Choroid plexus epithelial cell (primary cell): ENCODE data around the gene ARL6IP6.

Source experiments
- DNase-seq: peaks from one replicate; pipeline ENCODE4 v3.0.0-alpha.2; 2010; ENCODE audit warnings: low read depth
- H3K4me3 ChIP-seq: 2 replicates; pipeline ENCODE4 v1.5.1; 2011; ENCODE audit warnings: low read depth, mild to moderate bottlenecking, control low read depth, low read length, moderate library complexity
- TF ChIP-seq, protein P1 (sequence below): conservative IDR thresholded peaks from 2 replicates; pipeline ENCODE4 v1.5.1; 2011; ENCODE audit warnings: low read depth, mild to moderate bottlenecking, control low read depth, inconsistent platforms, low read length, moderate library complexity

ARL6IP6 gene

GRCh38 chr2:152710713-152711112, 7.7 kb upstream of the ARL6IP6 start:
- TF ChIP-seq, protein P1, sequence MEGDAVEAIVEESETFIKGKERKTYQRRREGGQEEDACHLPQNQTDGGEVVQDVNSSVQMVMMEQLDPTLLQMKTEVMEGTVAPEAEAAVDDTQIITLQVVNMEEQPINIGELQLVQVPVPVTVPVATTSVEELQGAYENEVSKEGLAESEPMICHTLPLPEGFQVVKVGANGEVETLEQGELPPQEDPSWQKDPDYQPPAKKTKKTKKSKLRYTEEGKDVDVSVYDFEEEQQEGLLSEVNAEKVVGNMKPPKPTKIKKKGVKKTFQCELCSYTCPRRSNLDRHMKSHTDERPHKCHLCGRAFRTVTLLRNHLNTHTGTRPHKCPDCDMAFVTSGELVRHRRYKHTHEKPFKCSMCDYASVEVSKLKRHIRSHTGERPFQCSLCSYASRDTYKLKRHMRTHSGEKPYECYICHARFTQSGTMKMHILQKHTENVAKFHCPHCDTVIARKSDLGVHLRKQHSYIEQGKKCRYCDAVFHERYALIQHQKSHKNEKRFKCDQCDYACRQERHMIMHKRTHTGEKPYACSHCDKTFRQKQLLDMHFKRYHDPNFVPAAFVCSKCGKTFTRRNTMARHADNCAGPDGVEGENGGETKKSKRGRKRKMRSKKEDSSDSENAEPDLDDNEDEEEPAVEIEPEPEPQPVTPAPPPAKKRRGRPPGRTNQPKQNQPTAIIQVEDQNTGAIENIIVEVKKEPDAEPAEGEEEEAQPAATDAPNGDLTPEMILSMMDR: no peak
- peak; percentile 27 for DNase-seq

DNA sequence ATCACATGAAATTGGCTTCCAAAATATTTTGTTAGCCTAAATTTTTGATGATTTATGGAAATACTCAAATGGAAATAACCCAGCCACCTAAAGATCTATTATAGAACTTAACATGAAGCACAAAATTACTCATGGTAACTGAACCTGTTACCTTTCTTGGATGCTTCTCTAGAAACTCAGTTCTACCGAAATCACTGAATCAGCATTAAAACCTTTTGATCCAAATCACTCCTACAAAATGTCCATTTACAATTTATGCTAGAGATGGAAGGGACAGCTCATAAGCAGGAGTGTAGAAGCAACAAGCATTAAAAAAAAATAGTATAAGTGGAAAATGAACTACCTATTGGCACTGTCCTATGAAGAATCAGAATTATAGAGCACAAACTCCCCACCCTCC, 3.3 kb upstream of the ARL6IP6 start:
- H3K4me3 ChIP-seq: no peak overlapping the region
- TF ChIP-seq, protein P1: no peak

More at GRCh38 chr2:152710713-152711112, 7.7 kb upstream of the ARL6IP6 start:
- no peak overlapping the region for H3K4me3 ChIP-seq

DNA sequence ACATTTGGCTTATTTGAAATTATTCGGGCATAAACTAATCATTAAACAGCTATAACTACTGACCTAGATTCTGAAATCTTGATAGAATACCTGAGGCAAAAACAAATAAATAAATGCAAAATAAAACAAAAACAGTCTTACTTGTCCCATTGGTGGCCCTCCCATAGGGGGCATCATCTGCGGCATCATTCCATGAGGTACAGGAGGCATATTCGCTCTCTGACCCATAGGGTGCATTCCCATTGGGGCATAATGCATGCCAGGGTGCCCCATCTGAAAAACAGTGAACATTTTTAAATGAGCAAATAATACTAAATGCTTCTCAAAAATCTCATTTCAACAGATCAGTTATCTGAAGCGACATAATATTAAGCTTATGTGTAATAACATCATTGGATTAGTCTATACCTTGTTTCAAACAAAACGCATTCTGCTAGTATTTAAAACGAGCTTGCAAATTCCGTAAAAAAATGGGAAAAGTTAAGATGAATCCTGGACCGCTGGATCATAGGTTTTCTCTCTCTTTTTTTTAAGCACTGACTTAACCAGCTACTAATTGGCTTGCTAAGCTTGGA, 2.5 kb upstream of the ARL6IP6 start:
- DNase-seq: peak; percentile 27
- TF ChIP-seq, protein P1: peak; percentile 62
- peak overlapping the region; percentile 98 for H3K4me3 ChIP-seq

More for the DNA sequence above, 3.3 kb upstream of the ARL6IP6 start:
- DNase-seq: no peak

- TF ChIP-seq, protein P1: no peak
- peak; percentile 30 for DNase-seq
- peak overlapping the region; percentile 98 for H3K4me3 ChIP-seq
Observed at GRCh38 chr2:152716805-152717227, 1.6 kb upstream of the ARL6IP6 start.

- peak; percentile 99 for DNase-seq
- TF ChIP-seq, protein P1: no peak
- H3K4me3 ChIP-seq: peak within 1 kb of the TSS; percentile 98
Observed at GRCh38 chr2:152717228-152718075, 968 bp upstream of the ARL6IP6 start, which contains the start of gene PRPF40A. Gene PRPF40A (minus strand): TSS chr2:152717461. CDS start chr2:152717439, 22 bp downstream.

DNA sequence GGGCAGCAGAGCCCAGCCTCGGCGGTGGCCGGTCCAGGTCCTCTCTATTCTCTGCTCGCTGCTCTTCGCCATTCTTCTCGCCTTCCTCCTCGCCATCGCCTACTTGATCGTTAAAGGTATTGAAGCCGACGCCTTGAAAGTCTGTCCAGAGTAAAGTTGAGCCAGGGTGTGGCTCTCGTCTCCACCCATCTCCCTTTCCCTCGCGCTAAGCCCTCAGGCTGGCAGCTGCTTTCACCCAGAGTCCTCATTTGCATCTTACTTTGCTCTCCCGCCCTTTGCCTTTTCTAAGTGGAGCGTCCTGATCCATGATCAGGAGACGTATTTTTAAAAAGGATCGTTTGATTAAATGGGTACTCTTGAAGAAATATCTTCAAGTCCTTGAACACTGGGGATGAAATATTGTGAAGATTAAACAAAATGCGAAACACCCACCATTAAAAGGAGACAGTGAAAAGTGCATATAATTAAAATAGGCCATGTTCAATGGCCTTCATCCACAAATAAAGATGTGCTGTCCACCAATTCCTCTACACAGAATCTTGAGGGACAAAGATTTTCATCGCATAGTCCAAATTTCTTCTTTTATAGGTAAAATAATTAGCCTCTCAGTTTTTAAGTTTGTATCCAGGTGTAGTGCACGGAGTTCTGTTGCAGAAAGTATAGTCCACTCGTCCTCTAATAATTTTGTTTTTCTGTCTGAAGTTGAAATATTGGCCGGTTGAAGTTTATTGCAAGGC, 657 bp downstream of the ARL6IP6 start:
- DNase-seq: peak; percentile 28
- H3K4me3 ChIP-seq: peak overlapping the region; percentile 98
- TF ChIP-seq, protein P1: no peak
